ENCODE results near the gene MATN1. TPM values are rescaled to one million over a fixed set of nuclear protein-coding genes. Genes with fewer than 3 reads are reported as not detected.

MATN1 gene
- total RNA-seq, 1 donor, result not detected

- TF ChIP-seq CTCF (IDR thresholded peaks at IDR 0.05; ENCODE audit: insufficient read depth, low read depth, low read length), result no peak
- H3K4me3 ChIP-seq (ENCODE audit: low read depth, low read length), result no peak overlapping the region
- no peak for DNase-seq (ENCODE audit: low read depth)
Observed at GRCh38 chr1:30753118-30753517, 29.7 kb upstream of the MATN1 start.

- no peak for DNase-seq (ENCODE audit: low read depth)
- H3K4me3 ChIP-seq (ENCODE audit: low read depth, low read length), result no peak overlapping the region
- TF ChIP-seq CTCF (IDR thresholded peaks at IDR 0.05; ENCODE audit: insufficient read depth, low read depth, low read length), result no peak
Observed at GRCh38 chr1:30752651-30752908, 29.2 kb upstream of the MATN1 start.

- no peak overlapping the region for H3K4me3 ChIP-seq (ENCODE audit: low read depth, low read length)
- no peak for DNase-seq (ENCODE audit: low read depth)
- TF ChIP-seq CTCF (IDR thresholded peaks at IDR 0.05; ENCODE audit: insufficient read depth, low read depth, low read length), result no peak
Observed at GRCh38 chr1:30751830-30752650, 28.7 kb upstream of the MATN1 start.

- no peak overlapping the region for H3K4me3 ChIP-seq (ENCODE audit: low read depth, low read length)
- no peak for DNase-seq (ENCODE audit: low read depth)
- no peak for TF ChIP-seq CTCF (IDR thresholded peaks at IDR 0.05; ENCODE audit: insufficient read depth, low read depth, low read length)
Observed at GRCh38 chr1:30750731-30751291, 27.4 kb upstream of the MATN1 start.

- no peak for TF ChIP-seq CTCF (IDR thresholded peaks at IDR 0.05; ENCODE audit: insufficient read depth, low read depth, low read length)
- no peak overlapping the region for H3K4me3 ChIP-seq (ENCODE audit: low read depth, low read length)
- no peak for DNase-seq (ENCODE audit: low read depth)
Observed at GRCh38 chr1:30749691-30750583, 26.6 kb upstream of the MATN1 start.

- H3K4me3 ChIP-seq (ENCODE audit: low read depth, low read length), result no peak overlapping the region
- DNase-seq (ENCODE audit: low read depth), result no peak
- TF ChIP-seq CTCF (IDR thresholded peaks at IDR 0.05; ENCODE audit: insufficient read depth, low read depth, low read length), result no peak
Observed at GRCh38 chr1:30748699-30749401, 25.5 kb upstream of the MATN1 start.

Data from fibroblast of villous mesenchyme (primary cell).